A549 (cell line): Measurements from ENCODE around the gene DIAPH2. TPM values are rescaled to one million over a fixed set of nuclear protein-coding genes. Genes with fewer than 3 reads are reported as not detected.

Source experiments
- ATAC-seq, 2 experiments: fragments of 200-7000 bp in 1 of 2; fragments of >200 bp in 1 of 2; cut with Nextera tagmentation in 1 of 2; cut with Tn5 transposase in 1 of 2; 3 replicates each; pipeline versions ENCODE4 v1.8.0 to v1.9.1; 2018 to 2020; ENCODE audit warnings: mild to moderate bottlenecking in 1 of 2, moderate library complexity in 1 of 2
- CTCF ChIA-PET: fragments of 300-600 bp; sonication (Branson Sonifier 250); formaldehyde crosslinking; extraction: SDS; loops from one replicate; lab custom pipeline; 2021; ENCODE audit warnings: antibody characterized with exemption, inconsistent platforms; lab: Yijun Ruan, JAX
- POLR2A ChIA-PET: fragments of 350-600 bp; formaldehyde crosslinking; extraction: SDS; loops from one replicate; lab custom pipeline; 2021; ENCODE audit warnings: antibody characterized with exemption, inconsistent platforms; lab: Yijun Ruan, JAX
- DNase-seq, 2 experiments: peaks; one replicate each; pipeline versions ENCODE4 v3.0.0 to v3.0.0-alpha.2; 2011 to 2016; ENCODE audit warnings: low read depth in 1 of 2, low spot score in 1 of 2
- FAIRE-seq: peaks from 2 replicates; lab custom pipeline; 2011; peaks lifted over from hg19 to GRCh38; lab: Jason Lieb, UNC
- H3K27ac ChIP-seq, 2 experiments: fragments of >200 bp; sonication (Bioruptor Twin); formaldehyde crosslinking; 3 replicates each; pipeline ENCODE4 v1.5.1; 2016 to 2017
- H3K4me1 ChIP-seq: fragments of >200 bp; sonication (Bioruptor Twin); formaldehyde crosslinking; 3 replicates; pipeline ENCODE4 v1.6.1; 2016
- H3K4me2 ChIP-seq: fragments of >200 bp; sonication (Bioruptor Twin); formaldehyde crosslinking; 3 replicates; pipeline ENCODE4 v1.6.1; 2016
- H3K4me3 ChIP-seq: fragments of >200 bp; sonication (Bioruptor Twin); formaldehyde crosslinking; 3 replicates; pipeline ENCODE4 v1.5.1; 2016
- H3K9me3 ChIP-seq: fragments of >200 bp; sonication (Bioruptor Twin); formaldehyde crosslinking; 3 replicates; pipeline ENCODE4 v1.6.1; 2016
- CEBPB ChIP-seq, 2 experiments: fragments of >200 bp in 1 of 2; sonication (Bioruptor Twin) in 1 of 2; formaldehyde crosslinking in 1 of 2; IDR thresholded peaks; 2 replicates each; pipeline ENCODE4 v1.6.1; 2012 to 2016
- CHD2 ChIP-seq: fragments of 150-350 bp; IDR thresholded peaks from 2 replicates; pipeline ENCODE4 v1.6.1; 2014; ENCODE audit warnings: low read length; ENCODE audit not compliant: partially characterized antibody
- CHD4 ChIP-seq: fragments of 200-600 bp; sonication (generic); IDR thresholded peaks from 2 replicates; pipeline ENCODE4 v1.6.1; 2016; ENCODE audit warnings: antibody characterized with exemption, mild to moderate bottlenecking, borderline replicate concordance
- E2F6 ChIP-seq: IDR thresholded peaks from 2 replicates; pipeline ENCODE4 v1.6.1; 2012; ENCODE audit warnings: low read depth, borderline replicate concordance
- EHF ChIP-seq: fragments of 250-450 bp; sonication (Bioruptor Pico); IDR thresholded peaks from 2 replicates; pipeline ENCODE4 v1.5.0; 2020; ENCODE audit warnings: mild to moderate bottlenecking
- EHMT2 ChIP-seq: fragments of 200-600 bp; sonication (generic); IDR thresholded peaks from 2 replicates; pipeline ENCODE4 v1.6.1; 2016; ENCODE audit warnings: antibody characterized with exemption, low read depth, mild to moderate bottlenecking, moderate library complexity
- FOSB ChIP-seq: fragments of 250-450 bp; sonication (Bioruptor Pico); IDR thresholded peaks from 2 replicates; pipeline ENCODE4 v1.5.0; 2020; ENCODE audit warnings: mild to moderate bottlenecking, moderate library complexity
- FOXS1 ChIP-seq: fragments of 250-450 bp; sonication (Bioruptor Pico); IDR thresholded peaks from 2 replicates; pipeline ENCODE4 v1.5.0; 2020; ENCODE audit warnings: mild to moderate bottlenecking, moderate library complexity
- HEYL ChIP-seq: fragments of 250-450 bp; sonication (Bioruptor Pico); IDR thresholded peaks from 2 replicates; pipeline ENCODE4 v1.8.0; 2021; ENCODE audit warnings: mild to moderate bottlenecking, moderate library complexity
- HMGXB4 ChIP-seq: fragments of 250-450 bp; sonication (Bioruptor Pico); IDR thresholded peaks from 2 replicates; pipeline ENCODE4 v1.5.0; 2021; ENCODE audit warnings: mild to moderate bottlenecking, moderate library complexity, borderline replicate concordance
- JUN ChIP-seq, 2 experiments: fragments of >200 bp; sonication (Bioruptor Twin); formaldehyde crosslinking; IDR thresholded peaks; 2 replicates in 1 of 2; 3 replicates in 1 of 2; pipeline ENCODE4 v1.6.1; 2016 to 2017
- JUNB ChIP-seq: fragments of >200 bp; sonication (Bioruptor Twin); formaldehyde crosslinking; IDR thresholded peaks from 2 replicates; pipeline ENCODE4 v1.6.1; 2016
- MAX ChIP-seq: IDR thresholded peaks from 2 replicates; pipeline ENCODE4 v1.6.1; 2012
- MYC ChIP-seq: IDR thresholded peaks from 2 replicates; pipeline ENCODE4 v1.6.1; 2012; ENCODE audit warnings: mild to moderate bottlenecking, inconsistent platforms, low read length, improper control_type of control experiment, borderline replicate concordance
- NFE2L2 ChIP-seq: fragments of 150-350 bp; conservative IDR thresholded peaks from 2 replicates; pipeline ENCODE4 v1.6.1; 2014; ENCODE audit warnings: low read length
- NR3C1 ChIP-seq: fragments of >200 bp; sonication (Bioruptor Twin); formaldehyde crosslinking; IDR thresholded peaks from 3 replicates; pipeline ENCODE4 v1.6.1; 2017
- RNF2 ChIP-seq: fragments of 200-600 bp; sonication (generic); IDR thresholded peaks from 2 replicates; pipeline ENCODE4 v1.6.1; 2016; ENCODE audit warnings: low read depth, mild to moderate bottlenecking, antibody characterized with exemption, moderate library complexity, borderline replicate concordance
- SREBF2 ChIP-seq: fragments of 450-650 bp; IDR thresholded peaks from 2 replicates; pipeline ENCODE4 v1.6.1; 2014; ENCODE audit warnings: mild to moderate bottlenecking, moderate library complexity
- ZFP36 ChIP-seq: fragments of 450-650 bp; IDR thresholded peaks from 2 replicates; pipeline ENCODE4 v1.6.1; 2014; ENCODE audit warnings: borderline replicate concordance; ENCODE audit not compliant: partially characterized antibody
- ZSCAN20 ChIP-seq: fragments of 250-450 bp; sonication (Bioruptor Pico); IDR thresholded peaks from 2 replicates; pipeline ENCODE4 v1.8.0; 2022; ENCODE audit warnings: mild to moderate bottlenecking, moderate library complexity
- WGBS: methylation state at CpG from one replicate; pipeline ENCODE4 v1.1.6; 2017; ENCODE audit errors: missing lambda C conversion rate; 5-methylcytosine and 5-hydroxymethylcytosine counted together
- polyA plus RNA-seq, 4 experiments: library from polyadenylated mRNA; depleted of rRNA in 3 of 4; stranded (reverse); fragments of >200 nt; fragmentation: RNase III in 1 of 4; extraction: RNeasy Plus Mini Kit Qiagen cat#74134 plus additional on column Dnase treatment in 1 of 4; gene quantifications; 2 replicates in 3 of 4; 3 replicates in 1 of 4; pipeline ENCODE4 v1.2.3, GENCODE V29; 2011 to 2017
- TF ChIP-seq, protein P1 (sequence below): fragments of >200 bp; sonication (Bioruptor Twin); formaldehyde crosslinking; IDR thresholded peaks from 2 replicates; pipeline ENCODE4 v1.6.1; 2016
- TF ChIP-seq, protein P2 (sequence below): fragments of 200-600 bp; sonication (generic); IDR thresholded peaks from 2 replicates; pipeline ENCODE4 v1.6.1; 2016; ENCODE audit warnings: antibody characterized with exemption, mild to moderate bottlenecking, moderate library complexity
- TF ChIP-seq, protein P3 (sequence below): fragments of 450-650 bp; IDR thresholded peaks from 2 replicates; pipeline ENCODE4 v1.6.1; 2014; ENCODE audit warnings: antibody characterized with exemption

DIAPH2 gene
- polyA plus RNA-seq, 2 of the 4 experiments (the other 2 are of a cell fraction), result 3.7 to 10.0 TPM

DNA sequence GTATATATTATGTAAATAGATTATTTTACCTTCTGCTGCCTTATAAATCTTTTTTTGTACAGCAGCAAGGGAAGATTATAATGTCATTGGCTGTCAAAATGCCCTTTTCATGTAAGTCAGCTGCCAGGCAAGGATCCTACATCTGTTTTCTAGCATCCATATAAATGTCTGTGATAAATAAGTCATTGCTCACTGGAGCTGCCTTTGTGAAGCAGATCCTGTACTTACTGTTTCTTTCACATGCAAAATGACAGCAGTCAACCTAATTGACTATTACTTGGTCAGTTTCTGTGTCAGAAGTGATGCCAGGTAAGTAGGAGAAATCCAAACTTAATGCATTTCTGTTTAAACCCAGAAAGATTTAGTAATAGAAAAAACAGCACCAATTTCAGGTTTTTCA is 819.8 kb downstream of the DIAPH2 start:
- POLR2A ChIA-PET, result no interaction called here
- DNase-seq, result no peak
- Histone ChIP-seq H3K4me3 (no peak overlapping the region), H3K9me3 (no peaks in the 10 kb centered on the region)
- no peak for TF ChIP-seq FOXS1 (CRISPR knock-in tag)
- TF ChIP-seq MYC, result no peak
- TF ChIP-seq, protein P1, sequence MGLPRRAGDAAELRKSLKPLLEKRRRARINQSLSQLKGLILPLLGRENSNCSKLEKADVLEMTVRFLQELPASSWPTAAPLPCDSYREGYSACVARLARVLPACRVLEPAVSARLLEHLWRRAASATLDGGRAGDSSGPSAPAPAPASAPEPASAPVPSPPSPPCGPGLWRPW, result no peak
- TF ChIP-seq HEYL (CRISPR knock-in tag), result no peak
- no peak for TF ChIP-seq ZFP36
- no peak for TF ChIP-seq CHD2
- no peak for TF ChIP-seq SREBF2
- no peak for TF ChIP-seq CEBPB (IDR thresholded peaks at IDR 0.05)
- no peak for TF ChIP-seq RNF2
- TF ChIP-seq HMGXB4 (CRISPR knock-in tag), result no peak
- no peak for TF ChIP-seq NFE2L2
- TF ChIP-seq MAX, result no peak
- TF ChIP-seq CHD4, result no peak
- TF ChIP-seq, all 56 proteins: peak for 0
- no peak overlapping the region for H3K27ac ChIP-seq
- no peak overlapping the region for H3K4me2 ChIP-seq
- CTCF ChIA-PET, result no interaction called here
- FAIRE-seq (no peak), ATAC-seq (no peak)
- H3K4me1 ChIP-seq, result 0 out of 3 replicates have a peak, but pooled peaks cover 5% of the 10 kb centered on the region

DNA sequence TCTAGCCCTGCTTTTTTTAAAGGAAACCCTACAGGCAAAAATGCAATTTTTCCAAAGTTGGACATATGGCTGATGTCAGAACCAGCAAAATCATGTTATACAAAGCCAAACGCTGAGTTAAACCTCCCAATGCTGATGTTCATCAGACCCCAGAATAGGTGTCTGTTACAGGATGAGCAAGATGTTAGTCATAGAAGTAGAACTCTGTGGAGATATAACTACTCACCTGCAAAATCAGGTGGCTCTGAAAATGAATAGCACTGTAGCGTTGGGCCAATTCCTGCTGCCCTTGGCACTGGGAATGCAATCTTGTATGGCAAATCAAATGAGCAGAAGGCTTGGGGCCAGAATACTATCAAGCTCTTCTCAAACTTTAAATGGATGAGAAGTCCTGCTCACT is 833.1 kb downstream of the DIAPH2 start:
- Histone ChIP-seq H3K4me3 (no peak overlapping the region), H3K4me2 (no peak overlapping the region), H3K27ac (no peak overlapping the region), H3K4me1 (no peaks in the 10 kb centered on the region), H3K9me3 (no peaks in the 10 kb centered on the region)
- no peak for FAIRE-seq
- POLR2A ChIA-PET, result no interaction called here
- DNase-seq, result no peak
- CTCF ChIA-PET, result no interaction called here
- ATAC-seq, result no peak
- no peak for TF ChIP-seq EHF (CRISPR knock-in tag)
- no peak for TF ChIP-seq JUN (IDR thresholded peaks at IDR 0.05)
- TF ChIP-seq SREBF2, result no peak
- TF ChIP-seq, protein P2, sequence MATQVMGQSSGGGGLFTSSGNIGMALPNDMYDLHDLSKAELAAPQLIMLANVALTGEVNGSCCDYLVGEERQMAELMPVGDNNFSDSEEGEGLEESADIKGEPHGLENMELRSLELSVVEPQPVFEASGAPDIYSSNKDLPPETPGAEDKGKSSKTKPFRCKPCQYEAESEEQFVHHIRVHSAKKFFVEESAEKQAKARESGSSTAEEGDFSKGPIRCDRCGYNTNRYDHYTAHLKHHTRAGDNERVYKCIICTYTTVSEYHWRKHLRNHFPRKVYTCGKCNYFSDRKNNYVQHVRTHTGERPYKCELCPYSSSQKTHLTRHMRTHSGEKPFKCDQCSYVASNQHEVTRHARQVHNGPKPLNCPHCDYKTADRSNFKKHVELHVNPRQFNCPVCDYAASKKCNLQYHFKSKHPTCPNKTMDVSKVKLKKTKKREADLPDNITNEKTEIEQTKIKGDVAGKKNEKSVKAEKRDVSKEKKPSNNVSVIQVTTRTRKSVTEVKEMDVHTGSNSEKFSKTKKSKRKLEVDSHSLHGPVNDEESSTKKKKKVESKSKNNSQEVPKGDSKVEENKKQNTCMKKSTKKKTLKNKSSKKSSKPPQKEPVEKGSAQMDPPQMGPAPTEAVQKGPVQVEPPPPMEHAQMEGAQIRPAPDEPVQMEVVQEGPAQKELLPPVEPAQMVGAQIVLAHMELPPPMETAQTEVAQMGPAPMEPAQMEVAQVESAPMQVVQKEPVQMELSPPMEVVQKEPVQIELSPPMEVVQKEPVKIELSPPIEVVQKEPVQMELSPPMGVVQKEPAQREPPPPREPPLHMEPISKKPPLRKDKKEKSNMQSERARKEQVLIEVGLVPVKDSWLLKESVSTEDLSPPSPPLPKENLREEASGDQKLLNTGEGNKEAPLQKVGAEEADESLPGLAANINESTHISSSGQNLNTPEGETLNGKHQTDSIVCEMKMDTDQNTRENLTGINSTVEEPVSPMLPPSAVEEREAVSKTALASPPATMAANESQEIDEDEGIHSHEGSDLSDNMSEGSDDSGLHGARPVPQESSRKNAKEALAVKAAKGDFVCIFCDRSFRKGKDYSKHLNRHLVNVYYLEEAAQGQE, result no peak
- no peak for TF ChIP-seq NR3C1
- TF ChIP-seq, protein P3, sequence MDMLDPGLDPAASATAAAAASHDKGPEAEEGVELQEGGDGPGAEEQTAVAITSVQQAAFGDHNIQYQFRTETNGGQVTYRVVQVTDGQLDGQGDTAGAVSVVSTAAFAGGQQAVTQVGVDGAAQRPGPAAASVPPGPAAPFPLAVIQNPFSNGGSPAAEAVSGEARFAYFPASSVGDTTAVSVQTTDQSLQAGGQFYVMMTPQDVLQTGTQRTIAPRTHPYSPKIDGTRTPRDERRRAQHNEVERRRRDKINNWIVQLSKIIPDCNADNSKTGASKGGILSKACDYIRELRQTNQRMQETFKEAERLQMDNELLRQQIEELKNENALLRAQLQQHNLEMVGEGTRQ, result no peak
- no peak for TF ChIP-seq JUNB
- TF ChIP-seq MYC, result no peak
- TF ChIP-seq EHMT2, result no peak
- no peak for TF ChIP-seq FOSB (CRISPR knock-in tag)
- no peak for TF ChIP-seq E2F6
- no peak for TF ChIP-seq ZFP36
- TF ChIP-seq ZSCAN20 (CRISPR knock-in tag), result no peak
- TF ChIP-seq NFE2L2, result no peak
- TF ChIP-seq, protein P1, result no peak
- WGBS, result 71% methylated on average over 2 of the region's 2 CpGs
